Breast epithelium (tissue), 4 donors: ENCODE measurements around the gene RERE. TPM values are rescaled to one million over a fixed set of nuclear protein-coding genes. Genes with fewer than 3 reads are reported as not detected.

Experiments used
- DNase-seq, 2 donors: peaks; one replicate each; pipeline ENCODE4 v3.0.0-alpha.2; 2019; ENCODE audit warnings: low spot score in 2 of 2
- H3K27ac ChIP-seq, 2 donors: fragments of 200-600 bp; sonication (generic) in 1 of 2; one replicate each; pipeline ENCODE4 v1.5.1; 2016 to 2019; ENCODE audit warnings: mild to moderate bottlenecking in 1 of 2
- H3K27me3 ChIP-seq, 2 donors: fragments of 200-600 bp; sonication (generic) in 1 of 2; one replicate each; pipeline versions ENCODE4 v1.5.1 to v1.6.0; 2017 to 2019; ENCODE audit warnings: control low read depth in 1 of 2, mild to moderate bottlenecking in 1 of 2
- H3K36me3 ChIP-seq: fragments of 200-600 bp; one replicate; pipeline ENCODE4 v1.5.1; 2019
- H3K4me1 ChIP-seq, 2 donors: fragments of 200-600 bp; sonication (generic); one replicate each; pipeline ENCODE4 v1.5.1; 2016 to 2019; ENCODE audit warnings: control low read depth in 1 of 2
- H3K4me3 ChIP-seq, 3 donors: fragments of 200-600 bp; sonication (generic); 1 replicate in 2 of 3; 2 replicates in 1 of 3; pipeline ENCODE4 v1.5.1; 2016 to 2019; ENCODE audit warnings: mild to moderate bottlenecking in 3 of 3, moderate library complexity in 2 of 3
- H3K9me3 ChIP-seq, 2 donors: fragments of 200-600 bp; sonication (generic) in 1 of 2; one replicate each; pipeline ENCODE4 v1.5.1; 2016 to 2019; ENCODE audit warnings: control low read depth in 1 of 2
- POLR2A ChIP-seq: fragments of 450-650 bp; IDR thresholded peaks from one replicate; pipeline ENCODE4 v1.6.1; 2016; ENCODE audit warnings: antibody characterized with exemption, mild to moderate bottlenecking, moderate library complexity
- POLR2AphosphoS5 ChIP-seq, 3 donors: sonication (generic); formaldehyde crosslinking; IDR thresholded peaks; one replicate each; pipeline ENCODE4 v1.6.1; 2017; ENCODE audit warnings: antibody characterized with exemption in 3 of 3
- intact Hi-C: fragments of 100-400 bp; cut with DNase I; formaldehyde crosslinking; loops from one replicate; pipeline ENCODE4 v1.15.1; 2023; ENCODE audit warnings: low total_unique reads
- total RNA-seq, 3 donors: library from RNA; depleted of rRNA; stranded (reverse); fragments of >200 nt; gene quantifications; one replicate each; pipeline ENCODE4 v1.1.0, GENCODE V29; 2016
- TF ChIP-seq, protein P1 (sequence below), 3 donors: fragments of 450-650 bp; IDR thresholded peaks; one replicate each; pipeline ENCODE4 v1.5.1; 2016 to 2017; ENCODE audit warnings: antibody characterized with exemption in 3 of 3, mild to moderate bottlenecking in 3 of 3, moderate library complexity in 3 of 3

Gene RERE
- total RNA-seq, 3 donors from 2014 or later, result 65.8 to 166 (median 123) TPM

DNA sequence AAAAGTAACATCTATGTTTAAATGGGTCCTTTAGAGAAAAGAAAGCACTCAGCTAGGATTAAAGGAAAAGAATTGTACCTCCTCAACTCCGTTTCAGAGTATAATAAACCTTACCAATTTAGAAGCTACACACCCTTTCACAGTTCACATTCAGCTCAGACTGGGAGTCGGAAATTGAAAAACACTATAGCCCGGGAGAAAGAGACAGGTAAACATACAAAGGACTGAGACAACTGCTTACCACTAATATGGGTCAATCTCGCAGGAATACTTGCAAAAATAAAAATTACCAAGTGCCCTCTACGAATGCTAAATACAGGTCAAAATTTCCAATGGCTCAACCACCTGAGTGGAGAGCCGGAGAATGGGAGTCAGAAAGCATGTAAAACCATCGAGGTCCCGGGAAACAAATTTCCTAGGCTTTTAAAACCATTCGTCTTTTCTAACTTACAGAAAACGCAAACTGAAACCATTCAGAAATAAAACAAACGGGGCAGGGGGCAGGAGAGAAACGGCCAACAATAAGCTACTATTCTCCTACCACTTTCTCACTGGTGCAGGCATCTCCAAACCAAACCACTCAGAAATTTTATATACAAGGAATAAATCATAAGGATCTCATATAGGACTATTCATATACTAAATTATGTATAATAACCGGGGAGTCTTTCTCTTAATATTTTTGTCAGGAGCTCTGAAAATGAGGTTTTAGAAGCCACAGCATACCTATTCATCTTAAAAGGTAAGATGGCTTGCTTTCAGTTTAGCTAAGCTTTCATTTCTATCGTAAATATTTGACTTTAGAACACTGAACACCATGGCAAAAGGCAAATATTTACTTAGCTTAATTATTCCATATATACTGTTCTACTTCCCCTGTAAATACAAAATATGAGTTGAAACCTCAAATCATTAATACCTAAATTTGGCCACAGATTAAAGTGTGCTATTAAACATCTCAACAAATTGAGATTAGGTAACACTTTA, 136.5 kb downstream of the RERE start:
- peaks cover 0 to 8% of the 10 kb centered on the region in 2 donors for H3K4me1 ChIP-seq
- no peaks in the 10 kb centered on the region for H3K36me3 ChIP-seq
- H3K4me3 ChIP-seq, result peak overlapping the region in 2 of 3 donors; percentile 11 to 26
- no peaks in the 10 kb centered on the region for H3K27me3 ChIP-seq
- DNase-seq, result no peak
- TF ChIP-seq, protein P1, sequence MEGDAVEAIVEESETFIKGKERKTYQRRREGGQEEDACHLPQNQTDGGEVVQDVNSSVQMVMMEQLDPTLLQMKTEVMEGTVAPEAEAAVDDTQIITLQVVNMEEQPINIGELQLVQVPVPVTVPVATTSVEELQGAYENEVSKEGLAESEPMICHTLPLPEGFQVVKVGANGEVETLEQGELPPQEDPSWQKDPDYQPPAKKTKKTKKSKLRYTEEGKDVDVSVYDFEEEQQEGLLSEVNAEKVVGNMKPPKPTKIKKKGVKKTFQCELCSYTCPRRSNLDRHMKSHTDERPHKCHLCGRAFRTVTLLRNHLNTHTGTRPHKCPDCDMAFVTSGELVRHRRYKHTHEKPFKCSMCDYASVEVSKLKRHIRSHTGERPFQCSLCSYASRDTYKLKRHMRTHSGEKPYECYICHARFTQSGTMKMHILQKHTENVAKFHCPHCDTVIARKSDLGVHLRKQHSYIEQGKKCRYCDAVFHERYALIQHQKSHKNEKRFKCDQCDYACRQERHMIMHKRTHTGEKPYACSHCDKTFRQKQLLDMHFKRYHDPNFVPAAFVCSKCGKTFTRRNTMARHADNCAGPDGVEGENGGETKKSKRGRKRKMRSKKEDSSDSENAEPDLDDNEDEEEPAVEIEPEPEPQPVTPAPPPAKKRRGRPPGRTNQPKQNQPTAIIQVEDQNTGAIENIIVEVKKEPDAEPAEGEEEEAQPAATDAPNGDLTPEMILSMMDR (IDR thresholded peaks at IDR 0.05), result no peak
- TF ChIP-seq POLR2AphosphoS5 (IDR thresholded peaks at IDR 0.05) (no peak), POLR2A (no peak)
- intact Hi-C loops, result no loop called here
- peak overlapping the region in 1 of 2 donors; percentile 22 for H3K27ac ChIP-seq
- H3K9me3 ChIP-seq, result no peaks in the 10 kb centered on the region

DNA sequence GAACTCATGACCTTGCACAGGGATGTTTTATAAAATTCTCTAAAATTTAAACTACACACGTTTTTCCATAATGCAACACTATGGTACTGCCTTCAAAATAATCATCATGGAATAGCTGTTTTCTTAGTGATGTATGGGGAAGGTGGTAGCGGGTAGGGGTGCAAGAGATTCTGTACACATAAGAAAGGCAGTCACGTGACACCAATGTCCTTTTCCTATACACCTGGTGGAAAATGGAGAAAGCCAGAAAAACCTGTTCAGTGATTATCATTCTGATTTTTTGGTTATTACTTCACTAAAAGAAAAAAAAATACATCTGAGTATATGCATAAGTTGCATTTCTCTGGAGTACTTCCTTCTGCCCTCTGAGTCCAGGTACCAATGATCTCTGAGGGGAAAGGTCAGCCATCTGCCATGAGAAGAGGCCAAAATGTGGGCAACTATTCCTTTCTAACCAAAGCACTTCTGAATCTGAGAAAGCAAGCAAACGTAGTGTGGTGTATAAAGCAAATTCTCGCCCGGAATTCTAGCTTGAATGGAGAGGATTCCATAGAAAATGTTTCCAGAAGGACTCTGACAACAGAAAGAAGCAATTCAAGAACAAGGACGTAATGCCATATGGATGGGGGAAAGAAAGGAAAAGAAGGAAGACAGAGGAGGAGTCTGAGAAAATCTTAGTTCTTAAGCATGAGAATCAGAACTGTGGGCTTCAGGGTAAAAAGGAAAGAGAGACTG, 137.3 kb downstream of the RERE start:
- H3K36me3 ChIP-seq, result no peaks in the 10 kb centered on the region
- no peaks in the 10 kb centered on the region for H3K27me3 ChIP-seq
- TF ChIP-seq, protein P1 (IDR thresholded peaks at IDR 0.05), result no peak
- H3K9me3 ChIP-seq, result no peaks in the 10 kb centered on the region
- no peak for DNase-seq
- peaks cover 0 to 8% of the 10 kb centered on the region in 2 donors for H3K4me1 ChIP-seq
- H3K27ac ChIP-seq, result peak overlapping the region in 1 of 2 donors; percentile 22
- H3K4me3 ChIP-seq, result no peak overlapping the region
- intact Hi-C loops, result no loop called here

DNA sequence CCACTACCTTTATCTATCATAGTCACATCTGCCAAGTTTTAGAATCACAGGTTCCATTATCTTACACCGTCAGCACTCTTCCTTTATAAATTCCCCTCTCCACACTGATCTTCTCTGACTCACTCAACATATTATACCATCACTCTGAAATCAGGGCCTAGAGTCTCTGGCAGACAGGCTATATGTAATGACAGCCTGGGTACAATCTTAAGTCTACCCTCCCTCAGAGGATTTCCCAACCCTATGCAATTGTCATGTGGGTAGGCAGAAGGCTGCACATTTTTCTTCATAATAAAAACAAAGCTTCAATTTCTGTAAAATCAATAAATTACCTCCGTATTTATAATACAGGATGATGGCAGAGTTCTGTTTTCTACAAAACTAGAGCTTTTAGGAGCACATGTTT, 138.0 kb downstream of the RERE start:
- no peak for DNase-seq
- intact Hi-C loops, result no loop called here
- no peaks in the 10 kb centered on the region for H3K9me3 ChIP-seq
- peaks cover 0 to 8% of the 10 kb centered on the region in 2 donors for H3K4me1 ChIP-seq
- H3K27me3 ChIP-seq, result no peaks in the 10 kb centered on the region
- H3K27ac ChIP-seq, result no peak overlapping the region
- H3K36me3 ChIP-seq, result no peaks in the 10 kb centered on the region
- TF ChIP-seq POLR2A (no peak), POLR2AphosphoS5 (IDR thresholded peaks at IDR 0.05) (no peak)
- TF ChIP-seq, protein P1 (IDR thresholded peaks at IDR 0.05), result no peak
- H3K4me3 ChIP-seq, result no peak overlapping the region

DNA sequence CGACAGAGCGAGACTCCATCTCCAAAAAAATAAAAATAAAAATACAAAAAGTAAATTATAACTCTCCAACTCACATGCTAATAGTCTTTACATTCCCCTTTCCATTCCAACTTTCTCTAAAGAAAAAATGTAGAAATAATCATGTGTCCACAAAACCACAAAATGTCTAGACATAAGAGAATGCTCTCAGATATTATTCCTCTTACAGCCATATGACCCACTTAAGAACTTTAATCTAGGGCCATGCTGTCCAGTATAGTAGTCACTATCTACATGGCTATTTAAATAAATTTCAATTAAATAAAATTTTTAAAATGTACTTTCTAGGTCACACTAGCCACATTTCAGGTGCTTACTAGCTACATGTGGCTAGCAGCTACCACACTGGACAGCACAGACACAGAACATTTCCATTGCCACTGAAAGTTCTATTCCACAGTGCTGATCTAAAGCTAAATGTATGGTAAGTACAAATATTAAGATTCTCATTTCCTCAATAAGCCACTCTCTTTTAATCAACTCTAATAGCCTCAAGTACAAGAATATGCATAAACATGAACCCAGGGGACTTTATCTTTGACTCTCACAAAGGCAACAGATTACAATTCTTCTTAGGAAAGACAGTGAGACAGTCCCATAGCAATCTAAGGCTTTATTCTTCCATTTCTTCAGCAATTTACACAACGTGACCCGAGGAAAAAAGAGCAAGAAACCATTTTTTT, 138.6 kb downstream of the RERE start:
- H3K27me3 ChIP-seq, result no peaks in the 10 kb centered on the region
- H3K4me1 ChIP-seq, result peaks cover 0 to 8% of the 10 kb centered on the region in 2 donors
- no peaks in the 10 kb centered on the region for H3K9me3 ChIP-seq
- no peaks in the 10 kb centered on the region for H3K36me3 ChIP-seq
- TF ChIP-seq, protein P1 (IDR thresholded peaks at IDR 0.05), result no peak
- no peak for TF ChIP-seq POLR2AphosphoS5 (IDR thresholded peaks at IDR 0.05)
- no peak for TF ChIP-seq POLR2A
- H3K27ac ChIP-seq, result no peak overlapping the region
- no peak overlapping the region for H3K4me3 ChIP-seq
- DNase-seq, result no peak
- intact Hi-C loops, result no loop called here
